GM18502 (cell line): ENCODE data around the gene CRAMP1.

ENCODE experiments used
- ATAC-seq: cut with Tn5 transposase; IDR thresholded peaks from one replicate; pipeline ENCODE4 v1.9.1; 2021; ENCODE audit warnings: mild to moderate bottlenecking; ENCODE audit not compliant: unreplicated experiment, poor library complexity

CRAMP1 gene

DNA sequence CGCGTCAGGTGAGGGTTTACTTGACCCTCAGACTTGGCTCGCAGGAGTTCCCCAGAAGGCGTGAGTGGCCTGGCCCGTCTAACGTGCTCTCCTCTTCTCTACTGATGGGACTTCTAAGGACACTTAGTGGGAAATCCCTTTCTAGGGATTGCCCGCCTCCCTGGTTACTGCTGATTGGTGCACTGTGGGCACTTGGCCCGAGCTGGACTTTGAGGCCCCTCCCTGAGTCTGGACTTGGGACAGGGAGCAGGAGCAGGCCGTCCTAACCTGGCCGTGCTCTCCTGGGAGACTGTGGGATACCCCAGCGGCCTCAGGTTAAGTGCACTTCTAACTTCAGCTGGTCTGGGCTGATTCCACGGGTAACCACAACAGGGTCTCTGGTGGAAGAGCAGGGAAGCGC lies 15.0 kb upstream of the CRAMP1 start:
- ATAC-seq: no peak

DNA sequence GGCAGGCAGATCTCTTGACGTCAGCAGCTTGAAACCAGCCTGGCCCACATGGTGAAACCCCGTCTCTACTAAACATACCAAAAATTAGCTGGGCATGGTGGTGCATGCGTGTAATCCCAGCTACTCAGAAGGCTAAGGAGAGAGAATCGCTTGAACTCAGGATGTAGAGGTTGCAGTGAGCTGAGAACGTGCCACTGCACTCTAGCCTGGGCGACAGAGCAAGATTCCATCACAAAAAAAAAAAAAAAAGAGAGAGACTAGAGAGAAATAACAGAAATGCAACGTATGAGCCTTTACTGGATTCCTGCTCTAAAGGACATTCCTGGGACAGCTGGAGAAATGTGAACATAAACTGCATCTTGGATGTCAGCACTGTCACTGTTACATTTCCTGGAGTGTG lies 11.1 kb upstream of the CRAMP1 start:
- ATAC-seq: no peak

DNA sequence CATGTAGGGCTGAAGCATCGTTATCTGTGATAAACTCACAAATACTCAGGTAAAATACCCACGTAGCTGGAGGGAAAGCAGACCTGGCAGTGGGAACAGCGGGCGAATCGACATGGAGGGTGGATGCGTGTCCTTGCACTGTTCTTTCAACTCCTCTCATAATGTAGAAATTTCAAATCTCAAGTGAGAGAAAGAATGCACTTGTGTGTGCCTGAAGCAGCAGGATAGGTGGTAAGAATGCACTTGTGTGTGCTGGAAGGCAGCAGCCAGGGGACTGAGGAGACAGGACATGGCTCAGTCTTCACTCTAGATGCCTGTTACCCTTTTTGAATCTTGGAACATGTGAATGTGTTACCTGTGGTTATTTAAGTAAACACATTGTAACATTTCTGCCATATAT lies 10.7 kb upstream of the CRAMP1 start:
- ATAC-seq: no peak

DNA sequence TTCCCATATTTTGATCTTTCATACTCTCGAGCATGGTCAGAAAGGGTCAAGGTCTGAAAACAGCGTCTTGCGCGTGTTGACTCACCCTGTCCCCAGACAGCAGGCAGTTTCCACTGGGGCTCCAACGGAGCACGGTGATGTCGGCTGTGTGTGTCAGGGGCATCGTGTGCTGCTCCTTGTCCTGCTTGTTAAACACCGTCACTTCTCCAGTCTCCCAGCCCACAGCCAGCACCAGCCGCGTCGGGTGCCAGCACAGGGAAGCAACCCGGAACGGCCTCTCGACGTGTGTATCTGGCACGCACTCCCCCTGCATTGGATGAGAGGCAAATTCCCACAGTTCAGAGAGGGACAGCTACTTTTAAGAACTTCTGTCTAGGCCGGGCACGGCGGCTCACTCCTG lies 9.9 kb upstream of the CRAMP1 start:
- no peak for ATAC-seq

DNA sequence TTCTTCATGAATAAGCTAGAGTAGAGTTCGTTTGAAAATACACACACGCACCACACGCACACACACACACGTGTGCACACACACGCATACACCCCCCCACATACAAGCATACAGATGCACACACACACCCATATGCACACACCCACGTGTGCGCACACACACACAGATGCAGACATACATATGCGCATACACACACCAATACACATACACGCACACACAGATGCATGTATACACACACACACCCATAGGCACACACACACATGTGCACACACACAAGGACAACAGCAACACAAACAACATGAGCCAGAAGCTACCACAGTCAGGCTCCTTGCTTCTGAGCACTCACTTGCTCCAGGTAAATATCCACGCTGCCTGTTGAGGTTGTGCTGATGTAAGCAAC lies 5.4 kb upstream of the CRAMP1 start:
- ATAC-seq: no peak

DNA sequence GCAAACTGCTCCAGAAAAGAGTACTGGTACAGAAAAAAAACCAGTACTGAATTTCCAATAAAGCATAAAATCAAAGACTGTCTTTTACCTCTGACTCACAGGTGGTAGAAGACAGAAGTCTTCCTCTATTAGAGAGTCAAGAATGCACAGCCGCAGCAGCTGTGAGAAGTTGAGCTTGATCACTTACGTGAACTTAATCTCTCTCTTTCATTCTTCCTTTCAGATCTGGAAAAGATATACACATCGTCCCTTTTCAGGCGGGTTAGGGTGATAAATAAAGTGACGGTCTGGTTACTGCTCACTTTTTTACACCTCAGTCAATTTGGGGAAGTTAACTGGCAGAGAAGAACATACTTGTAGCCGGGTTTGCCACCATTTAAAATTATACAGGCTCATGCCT lies 4.2 kb upstream of the CRAMP1 start:
- ATAC-seq: no peak

DNA sequence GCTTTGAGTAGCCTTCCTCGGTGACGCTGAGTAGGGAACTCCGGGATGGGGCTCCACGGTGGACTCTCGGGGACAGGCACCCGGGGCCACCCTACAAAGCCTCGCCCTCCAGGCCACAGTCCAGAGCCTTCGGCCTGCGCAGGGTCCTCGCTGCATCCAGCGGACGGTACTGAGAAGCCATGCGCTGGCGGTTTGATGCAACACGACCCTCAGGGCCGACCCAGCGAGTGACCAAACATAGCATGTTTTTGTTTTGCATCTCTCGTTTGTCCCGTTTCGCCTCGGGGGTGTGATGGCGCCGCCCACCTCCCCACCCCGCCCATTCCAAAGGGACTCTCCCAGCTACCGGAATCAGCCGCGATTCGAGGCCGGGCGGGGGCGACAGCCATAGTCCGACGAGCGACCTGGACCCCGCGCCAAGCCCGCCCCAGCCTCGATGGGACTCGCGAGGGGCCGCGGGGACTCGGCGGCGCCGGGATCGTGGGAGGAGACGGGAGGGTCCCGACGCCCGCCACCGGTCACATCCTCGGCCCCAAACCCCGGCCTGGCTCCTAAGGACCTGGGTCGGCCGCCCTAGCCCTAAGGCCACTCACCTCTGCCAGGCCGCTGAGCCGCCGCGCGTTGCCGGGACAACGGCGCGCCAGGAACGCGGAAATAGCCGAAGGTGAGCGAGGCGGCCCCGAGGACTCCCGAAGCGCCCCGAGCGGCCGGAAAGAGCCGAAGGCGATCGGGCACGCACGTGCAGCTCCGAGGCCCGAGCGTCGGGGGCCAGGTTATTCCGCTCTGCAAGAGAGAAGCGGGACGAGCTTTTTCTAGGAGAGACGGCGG lies 1.9 kb upstream of the CRAMP1 start:
- ATAC-seq: peak; percentile 44

DNA sequence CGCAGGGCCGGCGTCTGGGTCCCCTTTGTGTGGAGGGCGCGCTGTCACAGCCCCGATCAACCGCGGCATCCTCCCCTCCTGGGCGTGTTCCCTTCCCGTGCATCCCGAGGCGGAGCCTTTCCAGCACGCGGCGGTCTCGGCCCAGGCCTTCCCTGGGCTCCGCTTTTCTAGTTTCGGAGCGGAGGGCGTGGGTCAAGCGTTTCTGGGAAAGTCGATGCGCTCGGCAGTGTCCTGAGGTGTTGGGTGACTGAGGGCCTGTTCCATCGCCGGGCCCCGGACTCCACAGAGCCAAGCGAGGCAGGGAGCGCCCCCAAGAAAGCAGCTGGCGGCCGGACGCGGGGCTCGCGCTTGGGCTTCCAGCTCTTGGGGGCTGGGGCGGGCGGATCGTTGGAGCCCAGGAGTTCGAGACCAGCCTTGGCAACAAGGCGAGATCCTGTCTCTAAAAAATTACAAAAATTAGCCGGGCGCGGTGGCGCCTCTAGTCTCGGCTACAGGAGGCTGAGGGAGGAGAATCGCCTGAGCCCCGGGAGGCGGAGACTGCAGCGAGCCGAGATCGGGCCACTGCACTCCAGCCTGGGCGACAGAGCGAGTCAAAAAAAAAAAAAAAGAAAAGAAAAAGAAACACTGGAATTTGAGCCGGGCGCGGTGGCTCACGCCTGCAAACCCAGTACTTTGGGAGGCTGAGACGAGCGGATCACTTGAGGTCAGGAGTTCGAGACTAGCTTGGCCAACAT lies 1.1 kb upstream of the CRAMP1 start:
- ATAC-seq: peak; percentile 1

DNA sequence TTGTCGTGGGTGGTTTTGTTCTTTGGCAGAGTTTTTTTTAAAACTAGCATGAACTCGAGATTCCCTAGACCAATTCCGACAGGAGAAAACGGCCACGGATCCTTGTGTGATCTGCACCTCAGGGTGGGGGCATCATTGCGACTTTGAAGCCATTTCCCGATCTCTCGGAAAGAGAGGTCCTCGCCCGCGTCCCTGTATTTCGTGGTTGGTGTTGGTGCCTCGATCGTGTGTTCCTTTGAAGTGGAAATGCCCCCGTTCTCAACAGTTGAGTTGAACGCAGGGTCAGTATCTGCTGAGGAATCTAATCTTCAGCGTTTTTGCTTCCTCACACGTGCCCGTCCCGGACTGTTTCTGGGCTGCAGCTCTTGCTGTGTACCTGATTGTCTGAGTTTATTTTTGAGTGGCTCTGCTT lies 1.1 kb downstream of the CRAMP1 start:
- no peak for ATAC-seq

DNA sequence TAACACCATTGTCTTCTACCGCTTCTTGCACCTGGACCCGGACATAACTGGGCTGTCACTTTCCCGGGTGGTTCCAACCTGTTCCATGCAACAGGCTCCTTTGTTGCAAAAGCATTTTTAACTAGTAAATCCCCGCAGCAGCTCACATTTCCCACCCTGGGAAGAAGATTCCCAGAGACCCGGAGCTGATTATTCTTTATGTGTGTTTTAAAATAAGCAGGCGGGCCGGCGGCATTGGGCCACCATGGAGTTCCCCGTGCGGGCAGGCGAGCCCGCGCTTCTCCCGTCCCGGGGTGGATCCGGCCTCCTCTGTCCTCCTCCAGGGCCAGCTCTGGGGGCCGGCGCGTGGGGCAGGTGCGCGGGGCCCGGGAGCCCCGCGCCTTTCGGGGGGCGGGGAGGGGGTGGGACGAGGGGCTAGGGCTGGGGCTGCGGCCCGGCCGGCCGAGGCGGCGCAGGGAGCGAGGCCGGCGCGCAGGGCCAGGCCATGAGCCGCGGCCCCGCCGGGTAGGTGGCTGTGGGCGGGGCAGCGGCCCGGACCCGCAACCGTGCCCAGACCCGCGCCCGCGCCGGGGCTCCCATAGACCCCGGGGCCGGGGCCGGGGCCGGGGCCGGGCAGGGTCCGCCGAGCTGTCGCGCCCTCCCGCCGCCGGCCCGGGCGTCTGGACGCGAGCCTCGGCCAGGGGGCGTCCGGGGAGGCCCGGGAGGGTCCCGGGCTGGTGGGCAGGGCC lies 1.7 kb downstream of the CRAMP1 start:
- ATAC-seq: no peak

DNA sequence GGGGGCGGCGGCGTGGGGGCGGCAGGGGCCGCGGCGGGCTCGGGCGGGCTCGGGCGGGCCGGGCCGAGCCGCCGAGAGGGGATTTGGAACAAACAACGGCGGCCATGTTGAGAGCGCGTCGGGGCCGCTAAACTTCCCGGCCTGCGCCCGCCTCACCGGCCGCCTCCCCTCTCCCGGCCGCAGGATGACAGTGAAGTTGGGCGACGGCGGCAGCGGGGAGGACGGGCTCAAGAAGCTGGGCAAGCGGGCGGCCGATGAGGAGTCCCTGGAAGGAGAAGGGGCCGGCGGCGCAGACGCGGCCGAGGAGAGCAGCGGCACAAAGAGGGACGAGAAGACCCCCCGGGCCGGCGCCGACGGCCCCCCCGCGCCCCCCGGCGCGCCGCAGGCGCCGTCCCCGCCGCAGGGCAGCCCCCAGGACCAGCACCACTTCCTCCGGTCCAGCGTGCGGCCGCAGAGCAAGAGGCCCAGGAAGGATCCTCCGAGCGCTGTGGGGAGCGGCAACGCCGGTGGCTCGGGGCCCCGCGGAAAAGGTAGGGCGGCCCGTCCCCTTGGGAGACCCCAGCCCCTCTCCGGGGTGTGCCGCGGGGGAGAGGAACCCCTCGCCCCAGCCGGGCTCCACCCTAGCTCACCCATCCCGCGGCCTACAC lies 2.4 kb downstream of the CRAMP1 start:
- no peak for ATAC-seq

DNA sequence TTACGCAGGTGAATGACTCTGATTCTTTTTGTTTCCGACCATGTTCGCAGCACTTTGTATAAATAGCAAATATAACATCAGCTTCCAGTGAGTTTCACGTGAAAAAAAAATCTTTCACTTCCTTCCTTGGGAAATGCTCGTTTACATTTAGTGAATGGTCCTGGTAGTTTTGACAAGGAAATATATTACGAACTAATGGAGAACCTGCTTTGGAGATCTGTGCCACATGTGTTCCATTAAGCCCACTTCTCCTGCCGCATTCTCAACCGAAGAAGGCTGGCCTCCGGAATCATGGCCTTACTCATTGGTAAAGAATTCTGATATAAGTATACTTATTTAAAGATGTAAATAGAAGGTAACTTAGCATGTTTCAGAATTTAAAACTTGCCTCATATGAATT lies 3.6 kb downstream of the CRAMP1 start:
- no peak for ATAC-seq

DNA sequence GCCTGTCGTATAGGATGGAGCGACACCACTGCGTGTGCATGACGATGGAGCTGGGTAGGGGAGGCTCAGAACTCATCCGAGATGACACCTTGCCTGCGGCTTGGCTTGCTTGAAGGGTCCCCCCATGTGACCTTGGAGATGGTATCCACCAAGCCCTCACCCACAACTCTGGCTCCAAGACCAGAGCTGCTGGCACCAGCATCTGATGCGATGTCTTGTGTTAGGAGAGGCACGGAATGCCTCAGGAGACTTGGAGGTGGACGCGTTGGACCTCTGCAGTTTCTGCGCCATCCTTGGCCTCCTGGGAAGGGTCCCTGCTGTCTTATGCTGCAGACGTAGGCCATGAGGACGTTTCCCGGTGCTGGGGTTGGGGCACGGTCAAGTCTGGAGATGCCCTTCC lies 7.8 kb downstream of the CRAMP1 start:
- ATAC-seq: no peak

DNA sequence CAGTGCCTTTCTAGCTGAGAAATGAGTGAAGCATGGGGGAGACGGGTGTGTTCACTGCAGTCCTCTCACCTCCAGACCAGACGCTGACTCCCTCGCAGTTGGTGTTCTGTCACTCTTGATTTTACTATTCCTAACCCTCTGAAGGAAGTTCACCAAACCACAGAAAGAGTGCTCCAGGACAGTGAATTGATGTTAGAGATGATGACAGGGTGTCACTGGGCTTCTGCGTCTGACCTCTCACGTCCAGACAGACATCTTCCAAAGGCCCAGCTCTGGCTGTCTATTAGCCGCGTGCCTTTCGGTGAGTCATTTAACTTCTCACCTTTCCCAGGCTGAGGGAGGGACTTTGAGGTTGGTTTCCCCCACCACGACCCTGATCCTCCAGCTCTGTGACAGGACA lies 8.2 kb downstream of the CRAMP1 start:
- ATAC-seq: no peak

DNA sequence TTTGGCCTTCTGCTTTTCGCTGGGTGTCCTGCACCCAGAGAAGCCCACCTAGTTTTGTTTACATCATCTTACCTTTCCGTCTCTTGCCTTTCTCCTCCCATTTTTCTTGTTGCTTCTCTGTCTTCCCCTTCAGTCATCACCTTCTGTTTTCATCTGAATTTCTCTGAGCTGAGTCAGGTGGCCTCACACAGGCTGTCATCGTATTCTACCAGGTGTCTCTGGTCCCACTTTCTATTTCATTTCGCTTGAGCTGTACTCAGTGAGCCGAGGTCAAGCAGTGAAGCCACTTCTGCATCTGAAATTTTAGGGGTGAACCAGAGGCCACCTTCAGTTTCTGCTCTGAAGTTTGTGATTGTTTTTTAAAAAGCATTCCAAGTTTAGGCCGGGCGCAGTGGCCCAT lies 9.7 kb downstream of the CRAMP1 start:
- no peak for ATAC-seq

DNA sequence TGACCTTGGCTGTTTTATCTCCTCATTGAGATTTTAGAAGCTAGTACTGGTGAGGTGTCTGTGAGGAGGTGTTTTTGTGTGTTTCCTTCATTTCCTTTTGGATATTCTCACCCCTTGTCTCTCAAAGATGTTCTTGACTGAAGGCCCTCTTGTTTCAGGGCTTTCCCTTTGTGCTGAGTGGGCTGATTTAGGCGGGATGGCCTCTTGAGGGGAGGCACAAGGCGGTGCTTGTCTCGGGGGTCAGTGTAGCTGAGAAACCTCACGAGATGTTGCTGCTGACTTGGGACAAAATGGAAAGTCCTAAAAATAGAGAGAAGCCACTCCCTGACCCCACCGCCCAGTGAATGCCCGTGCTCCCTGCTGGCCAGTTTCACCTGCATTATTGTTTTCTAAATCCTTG lies 14.2 kb downstream of the CRAMP1 start:
- ATAC-seq: no peak

DNA sequence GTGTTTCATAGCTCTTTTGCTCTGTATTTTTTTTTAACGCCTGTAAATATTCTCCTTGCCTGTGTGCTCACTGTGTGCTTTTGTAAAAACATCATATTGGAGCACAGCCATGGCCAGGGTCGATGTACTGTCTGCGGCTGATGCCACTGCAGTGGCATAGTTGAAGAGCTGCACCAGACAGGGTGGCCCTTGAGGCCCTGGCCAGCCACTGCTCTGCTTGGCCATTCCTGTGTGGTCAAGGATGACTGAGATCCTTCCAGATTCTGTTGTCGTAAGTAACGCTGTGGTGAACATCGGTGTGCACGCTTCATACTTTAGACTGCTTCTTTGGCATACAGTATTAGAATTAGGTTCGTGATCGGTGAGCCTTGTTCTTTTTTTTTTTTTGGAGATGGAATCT lies 14.6 kb downstream of the CRAMP1 start:
- no peak for ATAC-seq

DNA sequence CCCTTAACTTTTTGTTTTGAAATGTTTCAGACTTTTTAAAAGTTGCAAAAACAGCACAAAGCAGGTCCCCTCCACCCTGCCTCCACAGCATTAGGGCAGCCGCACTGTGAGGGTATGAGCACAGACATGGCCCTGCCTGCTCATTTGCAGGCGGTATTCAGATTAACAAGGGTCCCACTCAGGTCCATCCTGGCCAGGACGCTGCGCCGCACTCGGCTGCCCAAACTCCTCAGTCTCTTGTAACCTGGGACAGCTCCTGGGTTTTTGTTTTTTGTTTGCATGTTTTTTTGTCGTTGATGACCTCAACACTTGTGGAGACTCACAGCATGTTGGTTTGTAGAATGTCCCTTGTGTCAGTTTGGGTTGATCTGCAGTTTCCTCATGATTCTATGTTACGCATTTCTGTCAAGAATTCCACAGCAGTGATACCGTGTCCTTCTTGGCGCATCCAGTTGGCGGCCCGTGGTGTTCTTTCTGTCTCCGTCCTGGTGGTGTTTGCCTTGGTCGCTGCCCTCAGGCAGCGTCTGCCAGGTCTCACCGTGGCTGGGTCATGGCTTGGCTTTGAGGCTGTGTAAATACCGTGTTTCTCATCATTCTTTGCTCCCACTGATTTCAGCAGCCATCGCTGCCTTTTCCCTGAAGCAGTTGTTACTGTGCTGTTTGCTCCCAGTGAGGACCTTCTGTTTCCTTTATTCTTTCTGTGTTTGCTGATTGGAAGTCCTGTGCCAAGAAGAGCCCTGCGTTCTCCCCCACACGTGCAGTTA lies 18.5 kb downstream of the CRAMP1 start:
- no peak for ATAC-seq

DNA sequence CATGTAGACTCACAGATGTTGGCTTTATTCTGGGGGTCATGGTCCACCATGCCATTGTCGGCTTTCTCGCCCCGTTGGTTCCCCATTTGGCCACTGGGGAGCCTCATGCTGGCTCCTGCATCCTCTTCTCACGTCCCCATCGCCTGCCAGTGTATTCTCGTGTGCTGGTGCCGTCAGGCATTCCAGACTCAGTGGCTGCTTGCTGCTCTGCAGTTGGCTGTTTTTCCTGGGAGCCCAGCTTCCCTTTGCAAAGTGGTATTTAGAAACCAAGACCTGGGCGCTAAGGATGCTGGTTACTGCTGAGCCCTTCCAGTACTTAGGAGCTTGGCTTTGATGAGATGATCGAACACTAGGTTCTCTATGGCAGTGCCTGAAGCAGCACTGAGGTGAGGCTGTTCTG lies 19.1 kb downstream of the CRAMP1 start:
- no peak for ATAC-seq
